ENCODE measurements around the gene BLVRB.

BLVRB gene

GRCh38 chr19:40465557-40466218 is at the start of gene BLVRB:
Gene BLVRB (minus strand): TSS chr19:40465745. CDS start chr19:40465688, 57 bp downstream.
- Histone ChIP-seq H3K36me3 (replicated peaks; ENCODE audit: insufficient read depth, low read length) (no peaks in the 10 kb centered on the region), H3K9me3 (replicated peaks; ENCODE audit: insufficient read depth, low read length) (no peaks in the 10 kb centered on the region), H3K27me3 (replicated peaks; ENCODE audit: insufficient read depth, low read length) (peaks cover 13% of the 10 kb centered on the region), H3K79me2 (ENCODE audit: low read length) (no peaks in the 10 kb centered on the region), H3K27ac (ENCODE audit: low read length) (no peak within 1 kb of the TSS), H2AFZ (ENCODE audit: low read length) (peak within 1 kb of the TSS; percentile 83), H4K20me1 (ENCODE audit: insufficient read depth, low read length) (no peaks in the 10 kb centered on the region), H3K4me2 (ENCODE audit: low read depth, low read length) (peak within 1 kb of the TSS; percentile 99), H3K9ac (ENCODE audit: low read length) (peak within 1 kb of the TSS; percentile 61), H3K4me3 (ENCODE audit: low read length) (peak within 1 kb of the TSS; percentile 80), H3K4me1 (ENCODE audit: low read length) (peaks cover 20% of the 10 kb centered on the region), H3F3A (ENCODE audit: insufficient read depth, low read length) (0 out of 2 replicates have a peak, but pooled peaks cover 3% of the 10 kb centered on the region), H3K9me2 (replicated peaks; ENCODE audit: insufficient read depth, low read length) (no peaks in the 10 kb centered on the region)
- DNase-seq, result peak; percentile 99
- TF ChIP-seq EZH2phosphoT487 (IDR thresholded peaks at IDR 0.05; ENCODE audit: low read length), result no peak
- no peak for TF ChIP-seq CTCF (IDR thresholded peaks at IDR 0.05; ENCODE audit: low read length)
- no peak for TF ChIP-seq EZH2 (optimal IDR thresholded peaks at IDR 0.05; ENCODE audit: low read depth, low read length)

- Histone ChIP-seq H3K9ac (ENCODE audit: low read length) (no peak overlapping the region), H3F3A (ENCODE audit: insufficient read depth, low read length) (no peaks in the 10 kb centered on the region), H3K4me2 (ENCODE audit: low read depth, low read length) (no peak overlapping the region), H2AFZ (ENCODE audit: low read length) (no peak overlapping the region), H4K20me1 (ENCODE audit: insufficient read depth, low read length) (no peaks in the 10 kb centered on the region), H3K9me2 (replicated peaks; ENCODE audit: insufficient read depth, low read length) (no peaks in the 10 kb centered on the region), H3K4me3 (ENCODE audit: low read length) (no peak overlapping the region), H3K79me2 (ENCODE audit: low read length) (no peaks in the 10 kb centered on the region), H3K27me3 (replicated peaks; ENCODE audit: insufficient read depth, low read length) (peaks cover 74% of the 10 kb centered on the region), H3K4me1 (ENCODE audit: low read length) (no peaks in the 10 kb centered on the region), H3K27ac (ENCODE audit: low read length) (no peak overlapping the region), H3K9me3 (replicated peaks; ENCODE audit: insufficient read depth, low read length) (no peaks in the 10 kb centered on the region), H3K36me3 (replicated peaks; ENCODE audit: insufficient read depth, low read length) (no peaks in the 10 kb centered on the region)
- TF ChIP-seq EZH2phosphoT487 (IDR thresholded peaks at IDR 0.05; ENCODE audit: low read length), result no peak
- TF ChIP-seq EZH2 (optimal IDR thresholded peaks at IDR 0.05; ENCODE audit: low read depth, low read length), result no peak
- no peak for TF ChIP-seq CTCF (IDR thresholded peaks at IDR 0.05; ENCODE audit: low read length)
- no peak for DNase-seq
Observed at GRCh38 chr19:40513741-40514315, 48.3 kb upstream of the BLVRB start.

- Histone ChIP-seq H3K4me1 (ENCODE audit: low read length) (no peaks in the 10 kb centered on the region), H2AFZ (ENCODE audit: low read length) (no peak overlapping the region), H3K9me2 (replicated peaks; ENCODE audit: insufficient read depth, low read length) (no peaks in the 10 kb centered on the region), H3K79me2 (ENCODE audit: low read length) (no peaks in the 10 kb centered on the region), H3K4me3 (ENCODE audit: low read length) (no peak overlapping the region), H4K20me1 (ENCODE audit: insufficient read depth, low read length) (no peaks in the 10 kb centered on the region), H3K4me2 (ENCODE audit: low read depth, low read length) (no peak overlapping the region), H3K9me3 (replicated peaks; ENCODE audit: insufficient read depth, low read length) (no peaks in the 10 kb centered on the region), H3F3A (ENCODE audit: insufficient read depth, low read length) (no peaks in the 10 kb centered on the region), H3K36me3 (replicated peaks; ENCODE audit: insufficient read depth, low read length) (no peaks in the 10 kb centered on the region), H3K9ac (ENCODE audit: low read length) (no peak overlapping the region), H3K27ac (ENCODE audit: low read length) (no peak overlapping the region), H3K27me3 (replicated peaks; ENCODE audit: insufficient read depth, low read length) (peaks cover 74% of the 10 kb centered on the region)
- no peak for TF ChIP-seq CTCF (IDR thresholded peaks at IDR 0.05; ENCODE audit: low read length)
- TF ChIP-seq EZH2phosphoT487 (IDR thresholded peaks at IDR 0.05; ENCODE audit: low read length), result no peak
- no peak for TF ChIP-seq EZH2 (optimal IDR thresholded peaks at IDR 0.05; ENCODE audit: low read depth, low read length)
- no peak for DNase-seq
Observed at GRCh38 chr19:40513345-40513678, 47.8 kb upstream of the BLVRB start.
